Natural killer cell (primary cell): ENCODE results near the gene GALNTL6. TPM values are rescaled to one million over a fixed set of nuclear protein-coding genes. Genes with fewer than 3 reads are reported as not detected.

Source experiments
- ATAC-seq, 3 donors: fragments of 150-1000 bp in 2 of 3; fragments of 200-7000 bp in 1 of 3; cut with Tn5 transposase; 1 replicate in 1 of 3; 2 replicates in 2 of 3; pipeline ENCODE4 v1.10.0; 2021; ENCODE audit warnings: mild to moderate bottlenecking in 2 of 3, moderate library complexity in 2 of 3
- DNase-seq, 2 donors: peaks; one replicate each; pipeline versions ENCODE4 v3.0.0 to v3.0.0-alpha.2; 2013 to 2021; ENCODE audit warnings: mixed read lengths in 1 of 2
- H3K27ac ChIP-seq: one replicate; pipeline ENCODE4 v1.5.1; 2013; ENCODE audit warnings: mild to moderate bottlenecking, low read length
- H3K27me3 ChIP-seq: one replicate; pipeline ENCODE4 v1.6.1; 2013; ENCODE audit warnings: low read length; ENCODE audit not compliant: control insufficient read depth, insufficient read depth
- H3K36me3 ChIP-seq: one replicate; pipeline ENCODE4 v1.6.1; 2013; ENCODE audit warnings: low read length; ENCODE audit not compliant: control insufficient read depth, insufficient read depth
- H3K4me1 ChIP-seq: one replicate; pipeline ENCODE4 v1.6.1; 2013; ENCODE audit warnings: low read length; ENCODE audit not compliant: control insufficient read depth, insufficient read depth
- H3K4me3 ChIP-seq: one replicate; pipeline ENCODE4 v1.5.1; 2013; ENCODE audit warnings: low read length
- H3K9me3 ChIP-seq: one replicate; pipeline ENCODE4 v1.6.1; 2013; ENCODE audit warnings: low read length; ENCODE audit not compliant: control insufficient read depth, insufficient read depth
- H3K27ac Mint-ChIP-seq, 2 donors: one replicate each; pipeline ENCODE4 v1.8.0; 2022; ENCODE audit warnings: mild to moderate bottlenecking in 2 of 2, mixed read lengths in 2 of 2, moderate library complexity in 1 of 2
- H3K27me3 Mint-ChIP-seq, 2 donors: one replicate each; pipeline ENCODE4 v1.8.0; 2022; ENCODE audit warnings: low read depth in 2 of 2, mixed read lengths in 2 of 2
- H3K36me3 Mint-ChIP-seq: one replicate; pipeline ENCODE4 v1.8.0; 2022; ENCODE audit warnings: mixed read lengths
- H3K4me1 Mint-ChIP-seq, 2 donors: one replicate each; pipeline ENCODE4 v1.8.0; 2022; ENCODE audit warnings: mixed read lengths in 2 of 2
- H3K4me3 Mint-ChIP-seq: one replicate; pipeline ENCODE4 v1.8.0; 2022; ENCODE audit warnings: mild to moderate bottlenecking, moderate library complexity, mixed read lengths
- H3K9me3 Mint-ChIP-seq, 2 donors: one replicate each; pipeline ENCODE4 v1.8.0; 2022; ENCODE audit warnings: mixed read lengths in 2 of 2
- CTCF ChIP-seq: fragments of 200-600 bp; IDR thresholded peaks from one replicate; pipeline ENCODE4 v1.8.0; 2022; ENCODE audit warnings: antibody characterized with exemption
- WGBS: methylation state at CpG from one replicate; pipeline ENCODE4 v1.1.7; 2013; ENCODE audit warnings: missing lambda C conversion rate; ENCODE audit not compliant: insufficient coverage; 5-methylcytosine and 5-hydroxymethylcytosine counted together
- intact Hi-C: fragments of 100-400 bp; cut with micrococcal nuclease; formaldehyde crosslinking; loops from one replicate; pipeline ENCODE4 v1.14.2; 2022
- total RNA-seq, 4 donors: library from RNA; stranded (reverse); fragments of 120-200 nt in 1 of 4; gene quantifications; one replicate each; pipeline versions ENCODE4 v1.2.3 to v1.2.4, GENCODE V29; 2013 to 2022

Gene GALNTL6
- total RNA-seq, 3 donors from 2014 or later (not counting 1 experiment from before 2014, with no cell fraction given): not detected

DNA sequence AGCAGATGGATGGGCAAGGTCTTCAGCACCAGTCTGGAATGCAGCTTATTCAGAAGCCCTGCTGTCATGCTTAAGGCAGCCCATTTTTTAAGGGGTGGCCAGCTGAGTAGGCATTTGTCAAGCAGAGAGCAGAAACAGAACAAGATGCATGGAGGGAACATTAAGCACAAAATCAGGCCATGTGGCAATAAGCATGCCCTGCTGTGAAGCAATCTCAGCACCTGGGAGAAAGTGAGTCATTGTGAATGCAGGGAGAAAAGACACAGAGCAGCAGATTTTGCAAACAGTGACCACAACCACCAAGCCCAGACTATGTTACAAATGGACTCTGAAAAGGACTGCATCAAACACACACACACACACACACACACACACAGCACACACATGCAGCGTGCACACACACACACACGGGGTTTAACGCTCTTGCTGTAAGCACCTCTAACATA lies 1261.3 kb downstream of the GALNTL6 start:
- H3K9me3 Mint-ChIP-seq: peaks cover 2 to 6% of the 10 kb centered on the region in 2 donors
- Histone ChIP-seq H3K27me3 (no peaks in the 10 kb centered on the region), H3K4me1 (no peaks in the 10 kb centered on the region), H3K4me3 (no peak overlapping the region), H3K36me3 (no peaks in the 10 kb centered on the region), H3K27ac (no peak overlapping the region), H3K9me3 (peaks cover 3% of the 10 kb centered on the region)
- no peak for TF ChIP-seq CTCF
- no peak for DNase-seq
- peaks cover 6% of the 10 kb centered on the region for H3K36me3 Mint-ChIP-seq
- no CpG with 5 or more reads among the region's 3 CpGs for WGBS
- intact Hi-C loops: no loop called here
- no peaks in the 10 kb centered on the region for H3K27me3 Mint-ChIP-seq
- H3K4me1 Mint-ChIP-seq: no peaks in the 10 kb centered on the region
- ATAC-seq: no peak
- H3K27ac Mint-ChIP-seq: no peak overlapping the region
- no peak overlapping the region for H3K4me3 Mint-ChIP-seq

DNA sequence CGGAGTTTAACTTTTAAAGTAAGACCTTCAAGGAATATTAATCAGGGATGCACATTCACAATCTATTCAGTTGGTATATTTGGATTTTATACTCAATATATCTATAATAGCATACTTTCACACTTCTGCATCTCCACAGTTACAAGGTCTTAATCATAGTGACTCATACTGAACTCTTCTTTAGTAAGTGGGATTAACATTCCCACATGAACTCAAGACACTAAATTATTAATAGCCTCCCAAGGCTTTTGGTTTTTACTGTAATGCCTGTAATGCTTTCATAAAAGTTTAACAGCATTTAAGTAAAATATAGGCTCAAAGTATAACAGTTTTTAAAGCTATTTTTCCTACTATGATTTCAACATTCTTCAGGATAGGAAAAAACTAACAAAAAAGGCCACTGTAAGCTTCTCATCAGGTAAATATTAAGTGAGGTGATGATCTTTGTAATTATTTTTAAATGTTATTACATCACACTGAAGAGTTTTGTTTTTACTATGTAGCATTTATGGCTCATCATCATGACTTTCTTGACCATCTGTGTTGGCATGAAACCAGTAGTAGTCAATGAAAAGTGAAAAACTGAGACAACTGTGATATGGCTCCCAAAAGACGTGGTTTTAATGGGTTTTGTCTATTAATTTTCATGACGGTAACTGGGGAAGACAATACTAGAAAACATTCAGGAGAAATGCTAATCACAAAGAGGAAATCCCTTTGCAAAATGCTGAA lies 1263.9 kb downstream of the GALNTL6 start:
- DNase-seq: no peak

GRCh38 chr4:173088144-173088543 lies 1274.9 kb downstream of the GALNTL6 start:
- intact Hi-C loops: no loop called here
- peaks cover 0 to 3% of the 10 kb centered on the region in 2 donors for H3K9me3 Mint-ChIP-seq
- H3K36me3 Mint-ChIP-seq: no peaks in the 10 kb centered on the region
- no peak for TF ChIP-seq CTCF
- no peak overlapping the region for H3K4me3 Mint-ChIP-seq
- H3K4me1 Mint-ChIP-seq: no peaks in the 10 kb centered on the region
- no peak overlapping the region for H3K27ac ChIP-seq
- H3K4me3 ChIP-seq: no peak overlapping the region
- H3K36me3 ChIP-seq: no peaks in the 10 kb centered on the region
- H3K27me3 Mint-ChIP-seq: peaks cover 0 to 11% of the 10 kb centered on the region in 2 donors
- ATAC-seq (no peak), DNase-seq (no peak)
- no peaks in the 10 kb centered on the region for H3K9me3 ChIP-seq
- H3K27ac Mint-ChIP-seq: no peak overlapping the region
- H3K27me3 ChIP-seq: no peaks in the 10 kb centered on the region
- no peaks in the 10 kb centered on the region for H3K4me1 ChIP-seq

More for the DNA sequence above, 1263.9 kb downstream of the GALNTL6 start:
- Mint-ChIP-seq H3K4me3 (no peak overlapping the region), H3K36me3 (no peaks in the 10 kb centered on the region), H3K27me3 (peaks cover 6 to 8% of the 10 kb centered on the region in 2 donors), H3K9me3 (peaks cover 3 to 4% of the 10 kb centered on the region in 2 donors), H3K4me1 (no peaks in the 10 kb centered on the region), H3K27ac (no peak overlapping the region)
- no peaks in the 10 kb centered on the region for H3K4me1 ChIP-seq
- no peak overlapping the region for H3K27ac ChIP-seq
- H3K9me3 ChIP-seq: no peaks in the 10 kb centered on the region
- H3K27me3 ChIP-seq: no peaks in the 10 kb centered on the region
- no peaks in the 10 kb centered on the region for H3K36me3 ChIP-seq
- WGBS: 78% methylated on average over 2 of the region's 3 CpGs
- no peak overlapping the region for H3K4me3 ChIP-seq
- no peak for TF ChIP-seq CTCF
- no peak for ATAC-seq
- intact Hi-C loops: no loop called here
